ENCODE results near the gene COL8A2.

COL8A2 gene

GRCh38 chr1:36155408-36156328 lies 30.6 kb upstream of the COL8A2 start, which contains the start of gene MAP7D1 (continued):
- TF ChIP-seq SP7 (tag by site-specific recombination; IDR thresholded peaks at IDR 0.05), result peak; percentile 76
- TF ChIP-seq ZNF362 (tag by site-specific recombination; IDR thresholded peaks at IDR 0.05), result no peak
- no peak for TF ChIP-seq HIC1 (tag by site-specific recombination; IDR thresholded peaks at IDR 0.05)
- TF ChIP-seq BCL11A (tag by site-specific recombination; IDR thresholded peaks at IDR 0.05; ENCODE audit: low read depth), result no peak
- TF ChIP-seq ZNF423 (tag by site-specific recombination; IDR thresholded peaks at IDR 0.05), result no peak
- TF ChIP-seq ZNF692 (tag by site-specific recombination; IDR thresholded peaks at IDR 0.05), result no peak
- no peak for TF ChIP-seq ZNF112 (tag by site-specific recombination; IDR thresholded peaks at IDR 0.05)
- TF ChIP-seq ZNF19 (tag by site-specific recombination; IDR thresholded peaks at IDR 0.05; ENCODE audit: low read depth), result no peak
- TF ChIP-seq ZNF600 (tag by site-specific recombination; IDR thresholded peaks at IDR 0.05), result peak; percentile 60
- TF ChIP-seq ZNF394 (tag by site-specific recombination; IDR thresholded peaks at IDR 0.05; ENCODE audit: borderline replicate concordance), result peak; percentile 40; the same call in 1 of the 2 replicates
- TF ChIP-seq REST (tag by site-specific recombination; IDR thresholded peaks at IDR 0.05), result no peak
- peak; percentile 31; the same call in 1 of the 2 replicates for TF ChIP-seq KLF16 (tag by site-specific recombination; IDR thresholded peaks at IDR 0.05)
- peak; percentile 49; the same call in 1 of the 2 replicates for TF ChIP-seq ZNF324 (tag by site-specific recombination; IDR thresholded peaks at IDR 0.05)

GRCh38 chr1:36154765-36155407 lies 29.9 kb upstream of the COL8A2 start:
- Histone ChIP-seq H3K4me1 (ENCODE audit: control insufficient read depth, insufficient read depth, low read length) (peaks cover 5% of the 10 kb centered on the region), H3K4me3 (ENCODE audit: low read depth, low read length) (peak overlapping the region; percentile 86; the same call in 1 of the 2 replicates), H3K36me3 (ENCODE audit: control insufficient read depth in 2 of 2, insufficient read depth in 1 of 2, low read length in 2 of 2) (peaks cover 0 to 21% of the 10 kb centered on the region in 2 experiments; a peak in 1 of 3 replicates), H3K27ac (ENCODE audit: extremely low read depth, low read depth, low read length) (no peak overlapping the region; the same call in 1 of the 2 replicates), H3K9me3 (ENCODE audit: control insufficient read depth, insufficient read depth, low read depth, low read length) (no peaks in the 10 kb centered on the region)
- ChIA-PET CTCF (interaction anchor here (0.5 to 5.8 kb wide), 4 partner anchors 34 to 131 kb away, joined by 3 to 48 read pairs (median 5); no protein-coding TSS in a partner anchor), POLR2A (interaction anchor here (0.6 to 1.9 kb wide), 5 partner anchors 15 to 169 kb away, joined by 3 to 8 read pairs (median 3); partner anchors contain the start of genes EVA1B and THRAP3)
- TF ChIP-seq ZNF548 (tag by site-specific recombination; IDR thresholded peaks at IDR 0.05) (peak; percentile 75; the same call in 1 of the 2 replicates), ZNF473 (tag by site-specific recombination; IDR thresholded peaks at IDR 0.05) (no peak), KLF9 (tag by site-specific recombination; IDR thresholded peaks at IDR 0.05; ENCODE audit: low read depth) (peak; percentile 14; the same call in 1 of the 2 replicates), ZNF621 (tag by site-specific recombination; IDR thresholded peaks at IDR 0.05) (no peak), ZBTB17 (tag by site-specific recombination; IDR thresholded peaks at IDR 0.05) (peak; percentile 21; the same call in 1 of the 2 replicates), ZNF645 (tag by site-specific recombination; IDR thresholded peaks at IDR 0.05) (no peak)
